NCI-H82 treated with DMSO at 0.1 percent for 48 hours (cell line): ENCODE results near the gene ANXA5.
"Not testable (repeated sequence)": the region's sequence is repeated elsewhere in the genome, so short reads cannot be mapped to it uniquely, and the experiment has no call there.

ENCODE experiments used
- DNase-seq: peaks from one replicate; lab custom pipeline; 2025; ENCODE audit not compliant: unreplicated experiment; lab: John Stamatoyannopoulos, UW

Gene ANXA5

GRCh38 chr4:121679267-121679666 is 17.5 kb downstream of the ANXA5 start:
- no peak for DNase-seq

- DNase-seq: no peak
Observed at GRCh38 chr4:121677524-121677923, 19.3 kb downstream of the ANXA5 start.

GRCh38 chr4:121676345-121677075 is 20.3 kb downstream of the ANXA5 start:
- no peak for DNase-seq

- no peak for DNase-seq
Observed at GRCh38 chr4:121675715-121676114, 21.1 kb downstream of the ANXA5 start.

GRCh38 chr4:121674696-121675095 is 22.1 kb downstream of the ANXA5 start:
- peak; percentile 76 for DNase-seq

- DNase-seq: no peak
Observed at GRCh38 chr4:121674191-121674590, 22.6 kb downstream of the ANXA5 start.

GRCh38 chr4:121669163-121669550 is 27.6 kb downstream of the ANXA5 start:
- DNase-seq: no peak

DNA sequence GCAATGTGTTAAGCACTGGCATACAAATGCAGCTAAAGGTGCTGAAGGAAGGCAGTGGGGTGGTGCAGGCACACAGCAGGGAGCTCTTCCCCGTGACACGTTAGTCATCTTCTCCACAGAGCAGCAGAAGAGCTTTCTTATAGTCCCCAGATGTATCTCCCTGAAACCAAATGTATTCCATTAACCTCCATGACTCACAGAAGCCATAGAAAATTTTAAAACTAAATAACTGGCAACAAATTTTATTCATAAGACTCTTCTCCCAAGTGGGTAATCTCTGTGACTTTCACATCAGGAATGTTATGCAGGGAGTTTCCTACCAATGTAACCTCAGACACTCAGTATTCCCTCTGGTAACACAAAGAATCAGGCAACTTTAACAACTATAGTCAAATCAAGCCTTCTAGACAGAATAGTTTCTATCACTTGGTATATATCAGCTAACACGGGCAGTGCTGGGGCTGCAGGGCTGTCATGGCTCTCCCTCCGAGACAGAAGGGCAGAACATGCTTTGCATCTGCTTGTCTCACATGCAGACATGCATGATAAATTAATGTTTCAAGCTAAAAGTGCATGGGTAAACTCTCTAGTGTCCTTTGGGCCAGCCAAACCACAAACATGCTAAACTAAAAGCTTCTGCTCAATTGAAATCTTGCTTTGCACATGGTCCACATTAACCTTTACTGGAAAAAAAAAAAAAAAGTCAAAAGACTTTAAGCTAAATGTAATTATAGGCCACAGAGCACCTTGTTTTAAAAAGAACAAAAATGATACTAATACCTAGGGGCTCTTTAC is 28.2 kb downstream of the ANXA5 start:
- DNase-seq: no peak

- DNase-seq: no peak
Observed at GRCh38 chr4:121666091-121666679, 30.6 kb downstream of the ANXA5 start.

DNA sequence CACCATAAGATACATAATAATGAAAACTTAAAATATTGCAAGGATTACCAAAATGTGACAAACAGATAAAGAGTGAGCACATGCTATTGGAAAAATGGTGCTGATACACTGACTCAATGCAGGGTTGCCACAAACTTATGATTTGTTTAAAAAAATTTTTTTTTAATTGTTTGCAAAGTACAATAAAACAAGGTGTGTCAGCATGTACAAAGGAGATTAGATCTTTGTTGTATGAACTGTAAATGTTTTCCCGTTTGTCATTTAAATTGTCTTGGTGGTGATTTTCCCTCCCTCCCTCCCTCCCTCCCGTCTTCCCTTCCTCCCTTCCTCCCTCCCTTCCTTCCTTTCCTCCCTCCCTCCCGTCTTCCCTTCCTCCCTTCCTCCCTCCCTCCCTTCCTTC is 31.4 kb downstream of the ANXA5 start:
- no peak for DNase-seq

GRCh38 chr4:121662225-121662624 is 34.6 kb downstream of the ANXA5 start:
- DNase-seq: no peak

DNA sequence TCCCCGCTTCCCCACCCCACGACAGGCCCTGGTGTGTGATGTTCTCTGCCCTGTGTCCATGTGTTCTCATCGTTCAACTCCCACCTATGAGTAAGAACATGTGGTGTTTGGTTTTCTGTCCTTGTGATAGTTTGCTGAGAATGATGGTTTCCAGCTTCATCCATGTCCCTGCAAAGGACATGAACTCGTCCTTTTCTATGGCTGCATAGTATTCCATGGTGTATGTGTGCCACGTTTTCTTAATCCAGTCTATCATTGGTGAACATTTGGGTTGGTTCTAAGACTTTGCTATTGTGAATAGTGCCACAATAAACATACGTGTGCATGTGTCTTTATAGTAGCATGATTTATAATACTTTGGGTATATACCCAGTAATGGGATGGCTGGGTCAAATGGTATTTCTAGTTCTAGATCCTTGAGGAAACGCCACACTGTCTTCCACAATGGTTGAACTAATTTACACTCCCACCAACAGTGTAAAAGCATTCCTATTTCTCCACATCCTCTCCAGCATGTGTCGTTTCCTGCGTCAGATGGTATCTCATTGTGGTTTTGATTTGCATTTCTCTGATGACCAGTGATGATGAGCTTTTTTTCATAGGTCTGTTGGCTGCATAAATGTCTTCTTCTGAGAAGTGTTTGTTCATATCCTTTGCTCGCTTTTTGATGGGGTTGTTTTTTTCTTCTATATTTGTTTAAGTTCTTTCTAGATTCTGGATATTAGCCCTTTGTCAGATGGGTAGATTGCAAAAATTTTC is 36.4 kb downstream of the ANXA5 start:
- not testable (repeated sequence) for DNase-seq

- DNase-seq: no peak
Observed at GRCh38 chr4:121658125-121658524, 38.7 kb downstream of the ANXA5 start.

- DNase-seq: peak; percentile 14
Observed at GRCh38 chr4:121656269-121656641, 40.5 kb downstream of the ANXA5 start.

GRCh38 chr4:121655320-121656268 is 41.2 kb downstream of the ANXA5 start:
- no peak for DNase-seq

DNA sequence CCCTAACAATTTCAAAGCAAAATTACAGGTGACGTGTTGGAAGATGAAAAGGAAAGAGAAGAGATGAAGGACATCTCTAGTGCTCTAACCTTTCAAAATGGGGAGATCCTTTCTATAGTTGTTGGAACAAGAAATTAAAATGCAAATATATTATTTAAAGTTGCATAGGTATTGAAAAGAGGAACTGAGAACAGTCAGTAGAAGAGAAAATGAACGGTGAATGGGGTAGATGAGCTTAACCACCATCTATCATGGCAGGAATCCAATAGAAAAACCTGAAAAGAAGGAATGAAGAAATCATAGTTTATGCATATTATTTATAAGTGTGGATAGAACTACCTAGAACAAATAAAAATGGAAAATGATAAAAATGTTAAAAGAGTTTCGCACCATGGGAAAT is 42.0 kb downstream of the ANXA5 start:
- DNase-seq: no peak

DNA sequence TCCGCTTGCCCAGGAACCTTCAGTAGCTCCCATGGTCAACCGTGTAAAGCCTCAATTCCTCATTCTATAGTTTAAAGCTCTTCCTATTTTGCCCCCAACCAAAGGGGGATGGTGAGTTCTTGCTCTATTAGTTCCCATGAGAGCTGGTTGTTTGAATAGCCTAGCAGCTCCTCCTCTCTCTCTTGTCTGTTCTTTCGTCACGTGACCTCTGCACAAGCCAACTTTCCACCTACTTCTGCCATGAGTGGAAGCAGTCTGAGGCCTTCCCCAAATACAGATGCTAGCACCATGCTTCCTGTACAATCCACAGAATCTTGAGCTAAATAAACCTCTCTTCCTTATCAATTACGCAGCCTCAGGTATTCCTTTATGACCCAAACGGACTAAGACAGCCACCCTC is 42.8 kb downstream of the ANXA5 start:
- DNase-seq: no peak

GRCh38 chr4:121653214-121653613 is 43.6 kb downstream of the ANXA5 start:
- DNase-seq: no peak

DNA sequence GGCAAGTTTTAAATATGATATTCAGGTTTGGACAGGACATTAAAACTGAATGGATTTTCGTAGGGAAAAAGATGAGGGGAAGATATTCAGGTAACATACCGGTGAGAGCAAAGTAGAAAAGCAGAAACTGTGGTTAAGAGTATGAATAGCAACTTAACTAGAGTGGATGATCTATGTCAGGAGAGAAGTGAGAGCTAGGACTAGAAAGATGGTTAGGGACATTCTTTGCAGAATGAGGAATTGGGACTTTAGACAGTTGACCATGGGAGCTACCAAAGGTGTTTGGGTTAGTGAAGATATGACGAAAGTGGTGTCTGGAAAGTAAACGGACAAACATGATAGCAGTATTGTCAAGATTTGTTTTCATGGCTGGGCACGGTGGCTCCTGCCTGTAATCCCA is 45.2 kb downstream of the ANXA5 start:
- no peak for DNase-seq

GRCh38 chr4:121650741-121651140 is 46.0 kb downstream of the ANXA5 start:
- peak; percentile 54 for DNase-seq
